Osteocyte (in vitro differentiated cells): Measurements from ENCODE around the gene TMEM185B. TPM values are rescaled to one million over a fixed set of nuclear protein-coding genes. Genes with fewer than 3 reads are reported as not detected.

ENCODE experiments used
- DNase-seq: peaks from one replicate; pipeline ENCODE4 v3.0.0; 2021; ENCODE audit warnings: mixed read lengths; ENCODE audit not compliant: unreplicated experiment; ENCODE audit errors: extremely low spot score
- H3K27ac Mint-ChIP-seq: one replicate; pipeline ENCODE4 v1.8.0; 2021; ENCODE audit warnings: mild to moderate bottlenecking, mixed read lengths; ENCODE audit not compliant: unreplicated experiment
- H3K27me3 Mint-ChIP-seq: one replicate; pipeline ENCODE4 v1.8.0; 2021; ENCODE audit warnings: mixed read lengths; ENCODE audit not compliant: unreplicated experiment
- H3K36me3 Mint-ChIP-seq: one replicate; pipeline ENCODE4 v1.8.0; 2021; ENCODE audit warnings: mixed read lengths; ENCODE audit not compliant: unreplicated experiment
- H3K4me1 Mint-ChIP-seq: one replicate; pipeline ENCODE4 v1.8.0; 2021; ENCODE audit warnings: mixed read lengths; ENCODE audit not compliant: unreplicated experiment
- H3K4me3 Mint-ChIP-seq: one replicate; pipeline ENCODE4 v1.8.0; 2021; ENCODE audit warnings: mild to moderate bottlenecking, moderate library complexity, mixed read lengths; ENCODE audit not compliant: unreplicated experiment
- H3K9me3 Mint-ChIP-seq: one replicate; pipeline ENCODE4 v1.8.0; 2021; ENCODE audit warnings: mixed read lengths; ENCODE audit not compliant: unreplicated experiment
- CTCF ChIP-seq: fragments of 200-600 bp; sonication (generic); IDR thresholded peaks from 2 replicates; pipeline ENCODE4 v1.5.0; 2021; ENCODE audit warnings: antibody characterized with exemption, mild to moderate bottlenecking, moderate library complexity
- total RNA-seq: library from RNA; stranded (reverse); gene quantifications from 2 replicates; pipeline ENCODE4 v1.2.1, GENCODE V29; 2021

Gene TMEM185B
- total RNA-seq, 1 donor from 2014 or later: 35.9 TPM

GRCh38 chr2:120231974-120232635 lies 8.9 kb upstream of the TMEM185B start:
- H3K4me3 Mint-ChIP-seq: no peak overlapping the region
- no peaks in the 10 kb centered on the region for H3K36me3 Mint-ChIP-seq
- H3K9me3 Mint-ChIP-seq: no peaks in the 10 kb centered on the region
- no peaks in the 10 kb centered on the region for H3K4me1 Mint-ChIP-seq
- H3K27me3 Mint-ChIP-seq: peaks cover 21% of the 10 kb centered on the region
- no peak overlapping the region for H3K27ac Mint-ChIP-seq
- no peak for TF ChIP-seq CTCF
- no peak for DNase-seq

- peaks cover 21% of the 10 kb centered on the region for H3K27me3 Mint-ChIP-seq
- TF ChIP-seq CTCF: no peak
- H3K4me3 Mint-ChIP-seq: no peak overlapping the region
- H3K9me3 Mint-ChIP-seq: no peaks in the 10 kb centered on the region
- H3K27ac Mint-ChIP-seq: no peak overlapping the region
- H3K36me3 Mint-ChIP-seq: no peaks in the 10 kb centered on the region
- no peaks in the 10 kb centered on the region for H3K4me1 Mint-ChIP-seq
- no peak for DNase-seq
Observed at GRCh38 chr2:120231564-120231973, 8.4 kb upstream of the TMEM185B start.

GRCh38 chr2:120230515-120231471 lies 7.6 kb upstream of the TMEM185B start:
- Mint-ChIP-seq H3K4me1 (no peaks in the 10 kb centered on the region), H3K36me3 (no peaks in the 10 kb centered on the region), H3K4me3 (no peak overlapping the region), H3K27ac (no peak overlapping the region), H3K9me3 (no peaks in the 10 kb centered on the region), H3K27me3 (peaks cover 21% of the 10 kb centered on the region)
- no peak for TF ChIP-seq CTCF
- no peak for DNase-seq

DNA sequence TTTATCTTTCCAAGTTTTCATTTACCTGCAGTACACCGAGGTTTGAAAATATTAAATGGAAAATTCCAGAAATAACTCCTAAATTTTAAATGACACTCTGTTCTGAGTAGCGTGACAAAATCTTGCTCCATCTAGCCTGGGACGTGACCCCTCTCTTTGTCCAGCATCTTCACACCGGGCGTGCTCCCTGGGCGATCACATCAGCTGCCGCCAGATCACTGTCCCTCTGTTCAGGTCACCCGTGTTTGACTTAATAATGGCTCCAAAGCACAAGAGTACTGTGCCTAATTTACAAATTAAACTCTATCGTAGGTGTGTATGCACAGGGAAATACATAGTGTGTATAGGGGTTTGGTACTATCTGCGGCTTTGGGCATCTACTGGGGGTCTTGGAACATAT lies 6.1 kb upstream of the TMEM185B start:
- DNase-seq: no peak
- H3K27me3 Mint-ChIP-seq: peaks cover 21% of the 10 kb centered on the region

More for the DNA sequence above, 6.1 kb upstream of the TMEM185B start:
- Mint-ChIP-seq H3K27ac (no peak overlapping the region), H3K4me1 (no peaks in the 10 kb centered on the region), H3K36me3 (no peaks in the 10 kb centered on the region), H3K4me3 (no peak overlapping the region), H3K9me3 (no peaks in the 10 kb centered on the region)
- no peak for TF ChIP-seq CTCF
